Stimulated activated memory B cell treated with anti-CD40 and anti-IgM and Interleukin-4, amounts not matched to agents 10 μg/mL and 1 μg/mL and 100 μg/mL, for 72 hours (primary cell): ENCODE measurements around the gene C10orf71.
A peak's percentile ranks its signal among the peaks of the same experiment; 100 is the strongest.

ENCODE experiments used
- ATAC-seq: fragments of 150-1000 bp; cut with Tn5 transposase; 2 replicates; pipeline ENCODE4 v1.10.0; 2021
- H3K27ac Mint-ChIP-seq: one replicate; pipeline ENCODE4 v1.8.0; 2022; ENCODE audit warnings: mild to moderate bottlenecking, mixed read lengths
- H3K27me3 Mint-ChIP-seq: one replicate; pipeline ENCODE4 v1.8.0; 2022; ENCODE audit warnings: mixed read lengths
- H3K36me3 Mint-ChIP-seq: one replicate; pipeline ENCODE4 v1.8.0; 2022; ENCODE audit warnings: mixed read lengths
- H3K4me1 Mint-ChIP-seq: one replicate; pipeline ENCODE4 v1.8.0; 2022; ENCODE audit warnings: mixed read lengths
- H3K4me3 Mint-ChIP-seq: one replicate; pipeline ENCODE4 v1.8.0; 2022; ENCODE audit warnings: mild to moderate bottlenecking, moderate library complexity, mixed read lengths
- H3K9me3 Mint-ChIP-seq: one replicate; pipeline ENCODE4 v1.8.0; 2022; ENCODE audit warnings: mixed read lengths

The C10orf71 gene

GRCh38 chr10:49296382-49296781 is 2.6 kb upstream of the C10orf71 start:
- Mint-ChIP-seq H3K27ac (no peak overlapping the region), H3K27me3 (peaks cover 14% of the 10 kb centered on the region), H3K9me3 (no peaks in the 10 kb centered on the region), H3K4me1 (peaks cover 25% of the 10 kb centered on the region), H3K4me3 (no peak overlapping the region), H3K36me3 (no peaks in the 10 kb centered on the region)
- ATAC-seq: no peak

- Mint-ChIP-seq H3K36me3 (no peaks in the 10 kb centered on the region), H3K27me3 (peaks cover 11% of the 10 kb centered on the region), H3K4me1 (peaks cover 25% of the 10 kb centered on the region), H3K4me3 (no peak overlapping the region), H3K9me3 (no peaks in the 10 kb centered on the region), H3K27ac (no peak overlapping the region)
- no peak for ATAC-seq
Measured at GRCh38 chr10:49296836-49297235, 2.1 kb upstream of the C10orf71 start.

GRCh38 chr10:49297818-49298670 is 926 bp upstream of the C10orf71 start:
- no peaks in the 10 kb centered on the region for H3K36me3 Mint-ChIP-seq

GRCh38 chr10:49298671-49298982 is 343 bp upstream of the C10orf71 start:
- no peak for ATAC-seq
- Mint-ChIP-seq H3K27ac (peak overlapping the region; percentile 61), H3K36me3 (no peaks in the 10 kb centered on the region), H3K4me1 (peaks cover 25% of the 10 kb centered on the region), H3K4me3 (no peak overlapping the region), H3K9me3 (no peaks in the 10 kb centered on the region), H3K27me3 (no peaks in the 10 kb centered on the region)

More at GRCh38 chr10:49297818-49298670, 926 bp upstream of the C10orf71 start:
- Mint-ChIP-seq H3K27me3 (peaks cover under 1% of the 10 kb centered on the region), H3K9me3 (no peaks in the 10 kb centered on the region), H3K27ac (peak overlapping the region; percentile 61), H3K4me1 (peaks cover 25% of the 10 kb centered on the region), H3K4me3 (no peak overlapping the region)
- no peak for ATAC-seq

DNA sequence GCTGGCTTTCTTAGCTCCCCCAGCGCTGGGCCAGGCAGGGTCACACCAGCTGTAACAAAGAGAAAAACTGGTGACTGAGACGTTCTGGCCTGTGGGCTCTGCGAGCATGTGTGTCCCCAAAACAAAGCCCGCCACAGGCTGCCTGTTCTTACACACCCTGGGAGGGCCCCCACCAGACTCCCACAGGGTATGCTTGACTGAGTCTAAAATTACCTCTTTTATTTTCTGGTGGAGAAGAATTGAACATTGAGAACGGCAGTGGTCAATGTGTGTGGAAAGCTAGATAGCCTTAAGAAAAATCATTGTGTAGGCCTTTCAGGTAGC is 808 bp downstream of the C10orf71 start:
- Mint-ChIP-seq H3K27me3 (no peaks in the 10 kb centered on the region), H3K36me3 (no peaks in the 10 kb centered on the region), H3K4me1 (peaks cover 25% of the 10 kb centered on the region), H3K27ac (peak overlapping the region; percentile 61), H3K4me3 (no peak overlapping the region), H3K9me3 (no peaks in the 10 kb centered on the region)
- peak; percentile 87 for ATAC-seq

GRCh38 chr10:49300140-49300974 is 1.4 kb downstream of the C10orf71 start:
- H3K4me3 Mint-ChIP-seq: no peak overlapping the region
- no peaks in the 10 kb centered on the region for H3K36me3 Mint-ChIP-seq
- peak; percentile 59 for ATAC-seq
- H3K9me3 Mint-ChIP-seq: no peaks in the 10 kb centered on the region
- H3K4me1 Mint-ChIP-seq: peaks cover 25% of the 10 kb centered on the region
- H3K27me3 Mint-ChIP-seq: no peaks in the 10 kb centered on the region
- H3K27ac Mint-ChIP-seq: peak overlapping the region; percentile 61

- H3K27me3 Mint-ChIP-seq: no peaks in the 10 kb centered on the region
- H3K36me3 Mint-ChIP-seq: no peaks in the 10 kb centered on the region
- H3K27ac Mint-ChIP-seq: no peak overlapping the region
- no peaks in the 10 kb centered on the region for H3K9me3 Mint-ChIP-seq
- peaks cover 25% of the 10 kb centered on the region for H3K4me1 Mint-ChIP-seq
- no peak for ATAC-seq
- H3K4me3 Mint-ChIP-seq: no peak overlapping the region
Measured at GRCh38 chr10:49301302-49301701, 2.3 kb downstream of the C10orf71 start.

DNA sequence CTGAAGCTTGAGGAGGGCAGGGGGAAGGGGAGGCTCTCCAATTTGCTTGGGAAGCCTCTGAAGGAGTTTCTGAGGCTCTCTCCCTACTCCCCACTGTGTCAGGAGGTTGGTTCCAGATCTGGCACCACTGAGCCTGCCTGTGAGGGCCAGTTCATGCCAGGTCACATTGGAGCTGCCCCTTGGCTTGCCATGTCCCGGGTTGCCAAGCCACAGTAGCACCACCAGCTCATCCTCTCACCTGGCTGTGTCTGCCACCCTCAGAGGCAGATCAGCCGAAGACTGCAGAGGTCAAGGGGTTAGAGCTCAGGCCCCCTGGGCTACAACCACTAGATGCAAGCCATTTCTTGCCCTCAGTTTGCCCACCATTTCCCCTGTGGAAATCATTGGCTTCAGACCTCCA is 3.1 kb downstream of the C10orf71 start:
- no peak for ATAC-seq
- Mint-ChIP-seq H3K4me1 (peaks cover 25% of the 10 kb centered on the region), H3K36me3 (no peaks in the 10 kb centered on the region), H3K27me3 (no peaks in the 10 kb centered on the region), H3K9me3 (no peaks in the 10 kb centered on the region), H3K27ac (no peak overlapping the region), H3K4me3 (no peak overlapping the region)

DNA sequence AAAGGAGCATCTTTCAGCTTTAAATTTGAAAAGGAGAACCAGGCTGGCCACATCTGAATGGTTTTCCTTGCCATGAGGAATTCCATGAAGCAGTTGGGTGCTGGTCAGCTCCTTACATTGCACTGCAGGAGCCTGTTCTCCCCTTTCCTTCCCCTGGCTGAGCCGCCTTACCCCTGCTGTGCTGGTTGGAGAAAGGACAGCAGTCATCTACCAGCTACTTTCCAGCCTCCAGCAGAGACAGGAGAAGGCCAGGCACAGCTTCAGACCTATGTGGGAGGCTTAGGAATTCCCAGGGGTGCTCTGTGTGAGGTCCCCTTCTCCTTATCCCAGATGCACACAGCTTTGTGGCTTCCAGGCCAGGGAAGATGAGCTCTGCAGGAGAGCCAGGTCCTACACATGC is 4.7 kb downstream of the C10orf71 start:
- Mint-ChIP-seq H3K4me1 (peaks cover 24% of the 10 kb centered on the region), H3K4me3 (no peak overlapping the region), H3K36me3 (no peaks in the 10 kb centered on the region), H3K27ac (no peak overlapping the region), H3K9me3 (no peaks in the 10 kb centered on the region), H3K27me3 (no peaks in the 10 kb centered on the region)
- no peak for ATAC-seq

DNA sequence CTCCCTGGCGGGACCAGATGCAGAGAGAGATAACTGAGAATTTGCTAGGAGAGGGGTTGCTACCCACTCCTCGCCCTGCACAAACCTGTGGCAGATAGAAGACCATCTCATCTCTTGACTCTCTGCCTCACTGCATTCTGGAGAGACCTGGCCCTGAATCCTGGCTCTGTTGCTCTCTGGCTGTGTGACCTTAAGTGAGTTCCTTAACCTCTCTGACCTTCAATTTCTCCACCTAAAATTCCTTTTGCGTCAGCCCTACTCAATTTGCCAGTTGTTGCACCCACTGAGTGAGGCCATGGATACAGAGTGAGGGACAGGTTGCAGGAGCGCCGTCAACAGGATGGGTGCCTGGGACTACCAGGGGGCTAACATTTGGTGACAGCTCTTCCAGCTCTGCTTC is 5.2 kb downstream of the C10orf71 start:
- Mint-ChIP-seq H3K36me3 (no peaks in the 10 kb centered on the region), H3K27ac (no peak overlapping the region), H3K9me3 (no peaks in the 10 kb centered on the region), H3K27me3 (no peaks in the 10 kb centered on the region), H3K4me3 (no peak overlapping the region), H3K4me1 (peaks cover 19% of the 10 kb centered on the region)
- no peak for ATAC-seq

GRCh38 chr10:49307921-49308320 is 9.0 kb downstream of the C10orf71 start:
- H3K9me3 Mint-ChIP-seq: peaks cover 2% of the 10 kb centered on the region
- no peak overlapping the region for H3K27ac Mint-ChIP-seq
- no peaks in the 10 kb centered on the region for H3K27me3 Mint-ChIP-seq
- peaks cover 27% of the 10 kb centered on the region for H3K4me1 Mint-ChIP-seq
- H3K4me3 Mint-ChIP-seq: no peak overlapping the region
- H3K36me3 Mint-ChIP-seq: no peaks in the 10 kb centered on the region
- ATAC-seq: no peak

GRCh38 chr10:49308881-49309280 is 9.9 kb downstream of the C10orf71 start:
- Mint-ChIP-seq H3K36me3 (no peaks in the 10 kb centered on the region), H3K9me3 (peaks cover 2% of the 10 kb centered on the region), H3K4me1 (peaks cover 37% of the 10 kb centered on the region), H3K27ac (peak overlapping the region; percentile 71), H3K27me3 (no peaks in the 10 kb centered on the region), H3K4me3 (no peak overlapping the region)
- ATAC-seq: no peak

- Mint-ChIP-seq H3K9me3 (peaks cover 2% of the 10 kb centered on the region), H3K4me3 (peak overlapping the region; percentile 36), H3K4me1 (peaks cover 38% of the 10 kb centered on the region), H3K27me3 (no peaks in the 10 kb centered on the region), H3K36me3 (no peaks in the 10 kb centered on the region), H3K27ac (peak overlapping the region; percentile 71)
- peak; percentile 76 for ATAC-seq
Measured at GRCh38 chr10:49309691-49310411, 10.9 kb downstream of the C10orf71 start.

DNA sequence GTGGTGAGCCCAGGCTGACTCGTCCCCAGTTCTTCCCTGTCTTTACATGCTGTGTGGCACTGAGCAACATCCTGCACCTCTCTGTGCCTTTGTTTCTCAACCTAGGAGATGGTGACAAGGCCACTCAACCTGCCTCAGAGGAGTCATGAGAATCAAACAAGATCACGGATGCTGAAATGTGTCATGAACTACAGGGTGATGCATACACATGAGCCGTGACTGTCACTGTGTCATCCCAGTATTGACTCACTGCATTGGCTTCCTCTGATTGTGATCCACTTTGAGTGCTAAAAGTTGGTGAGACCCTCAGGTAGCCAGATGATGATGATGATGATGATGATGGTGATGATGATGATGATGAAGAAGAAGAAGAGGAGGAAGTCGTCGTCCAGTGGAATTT is 11.5 kb downstream of the C10orf71 start:
- ATAC-seq: peak; percentile 57
- peaks cover 2% of the 10 kb centered on the region for H3K9me3 Mint-ChIP-seq
- no peak overlapping the region for H3K4me3 Mint-ChIP-seq
- H3K27ac Mint-ChIP-seq: peak overlapping the region; percentile 71
- no peaks in the 10 kb centered on the region for H3K27me3 Mint-ChIP-seq
- H3K4me1 Mint-ChIP-seq: peaks cover 38% of the 10 kb centered on the region
- H3K36me3 Mint-ChIP-seq: no peaks in the 10 kb centered on the region

- Mint-ChIP-seq H3K4me1 (peaks cover 38% of the 10 kb centered on the region), H3K4me3 (no peak overlapping the region), H3K9me3 (peaks cover 2% of the 10 kb centered on the region), H3K27me3 (no peaks in the 10 kb centered on the region), H3K27ac (peak overlapping the region; percentile 71), H3K36me3 (no peaks in the 10 kb centered on the region)
- ATAC-seq: no peak
Measured at GRCh38 chr10:49310901-49311554, 12.1 kb downstream of the C10orf71 start.
